HTR-8/SVneo (cell line): ENCODE measurements around the gene PHF23.
A peak's percentile ranks its signal among the peaks of the same experiment; 100 is the strongest.

Experiments used
- DNase-seq: peaks from one replicate; pipeline ENCODE4 v3.0.0; 2011; ENCODE audit warnings: low spot score, mixed read lengths; ENCODE audit not compliant: insufficient read length
- FAIRE-seq: peaks from 2 replicates; lab custom pipeline; 2011; peaks lifted over from hg19 to GRCh38; lab: Jason Lieb, UNC

Gene PHF23

DNA sequence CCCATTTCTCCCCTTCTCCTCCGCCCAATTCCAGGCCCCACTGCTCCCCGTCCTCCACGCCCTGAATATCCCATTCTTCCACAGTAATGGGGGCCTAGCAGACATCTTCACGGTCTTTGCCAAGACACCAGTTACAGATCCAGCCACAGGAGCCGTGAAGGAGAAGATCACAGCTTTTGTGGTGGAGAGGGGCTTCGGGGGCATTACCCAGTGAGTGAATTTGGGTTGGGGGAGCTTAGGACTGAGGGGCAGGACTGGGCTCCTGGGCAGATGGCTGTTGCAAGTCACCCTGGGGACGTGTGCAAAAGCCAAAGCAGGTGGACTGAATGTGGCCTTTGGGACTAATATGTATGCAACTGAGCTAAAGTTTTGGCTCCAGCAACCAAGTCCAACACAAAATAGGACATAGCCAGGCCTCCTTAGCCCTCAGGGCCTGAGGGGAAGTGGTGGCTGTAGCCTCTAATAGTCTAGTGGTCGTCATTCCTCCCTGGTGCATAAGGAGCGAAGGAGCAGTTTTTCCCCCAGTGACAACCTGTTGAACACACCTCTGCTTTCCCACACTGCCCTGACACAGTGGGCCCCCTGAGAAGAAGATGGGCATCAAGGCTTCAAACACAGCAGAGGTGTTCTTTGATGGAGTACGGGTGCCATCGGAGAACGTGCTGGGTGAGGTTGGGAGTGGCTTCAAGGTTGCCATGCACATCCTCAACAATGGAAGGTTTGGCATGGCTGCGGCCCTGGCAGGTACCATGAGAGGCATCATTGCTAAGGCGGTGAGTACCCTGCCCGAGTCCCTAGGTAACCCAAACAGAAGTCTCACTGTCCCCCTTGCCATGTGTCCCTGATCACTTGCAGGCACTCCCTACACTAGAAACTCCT is 16.9 kb downstream of the PHF23 start:
- DNase-seq (no peak), FAIRE-seq (no peak)

DNA sequence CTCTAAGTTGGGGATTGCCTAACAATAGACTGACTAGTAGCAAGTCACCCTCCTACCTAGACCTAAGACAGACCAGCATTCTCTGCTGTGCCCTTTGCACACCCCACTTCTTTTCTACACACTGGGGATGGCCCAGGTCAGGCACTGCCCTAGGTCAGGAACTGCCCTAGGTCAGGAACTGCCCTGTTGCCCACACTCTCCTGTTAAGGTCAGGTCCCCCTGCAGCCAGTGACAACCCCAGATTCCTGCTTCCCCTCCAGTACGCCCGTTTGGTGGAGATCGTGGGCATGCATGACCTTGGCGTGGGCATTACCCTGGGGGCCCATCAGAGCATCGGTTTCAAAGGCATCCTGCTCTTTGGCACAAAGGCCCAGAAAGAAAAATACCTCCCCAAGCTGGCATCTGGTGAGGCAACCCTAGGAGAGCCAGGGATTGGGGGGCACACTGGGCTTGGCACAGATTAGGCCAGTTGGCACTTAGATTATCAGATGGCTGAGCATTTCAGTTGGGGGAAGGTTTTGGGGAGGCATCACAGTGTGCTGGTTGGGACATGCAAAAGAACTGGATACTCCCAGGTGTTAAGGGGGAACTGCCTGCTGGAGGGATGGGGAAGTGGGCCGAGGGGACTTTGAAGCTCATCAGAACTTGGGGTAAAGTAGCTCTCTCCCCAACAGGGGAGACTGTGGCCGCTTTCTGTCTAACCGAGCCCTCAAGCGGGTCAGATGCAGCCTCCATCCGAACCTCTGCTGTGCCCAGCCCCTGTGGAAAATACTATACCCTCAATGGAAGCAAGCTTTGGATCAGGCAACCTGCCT is 17.8 kb downstream of the PHF23 start:
- DNase-seq: no peak
- FAIRE-seq: peak; percentile 69

DNA sequence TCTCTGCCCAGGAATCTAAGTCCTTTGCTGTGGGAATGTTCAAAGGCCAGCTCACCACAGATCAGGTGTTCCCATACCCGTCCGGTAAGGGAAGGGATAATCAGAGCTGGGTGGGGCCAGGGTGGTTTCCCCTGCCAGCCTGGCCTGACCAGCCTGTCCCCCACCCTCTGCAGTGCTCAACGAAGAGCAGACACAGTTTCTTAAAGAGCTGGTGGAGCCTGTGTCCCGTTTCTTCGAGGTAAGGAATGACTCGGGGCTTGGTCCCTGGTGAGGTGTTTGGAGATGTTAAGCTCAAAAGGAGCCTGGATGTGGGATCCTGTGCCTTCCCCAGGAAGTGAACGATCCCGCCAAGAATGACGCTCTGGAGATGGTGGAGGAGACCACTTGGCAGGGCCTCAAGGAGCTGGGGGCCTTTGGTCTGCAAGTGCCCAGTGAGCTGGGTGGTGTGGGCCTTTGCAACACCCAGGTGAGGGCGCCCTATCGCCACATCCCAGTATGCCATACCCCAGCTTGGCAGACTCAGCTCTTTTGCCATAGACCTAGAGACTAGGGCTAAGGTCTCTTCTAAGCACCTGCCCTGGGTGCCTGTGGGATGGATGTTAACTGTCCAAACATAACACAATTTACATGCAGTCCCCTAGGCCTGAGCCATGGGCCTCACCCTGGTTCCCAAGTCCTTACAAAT is 18.5 kb downstream of the PHF23 start:
- FAIRE-seq: no peak

DNA sequence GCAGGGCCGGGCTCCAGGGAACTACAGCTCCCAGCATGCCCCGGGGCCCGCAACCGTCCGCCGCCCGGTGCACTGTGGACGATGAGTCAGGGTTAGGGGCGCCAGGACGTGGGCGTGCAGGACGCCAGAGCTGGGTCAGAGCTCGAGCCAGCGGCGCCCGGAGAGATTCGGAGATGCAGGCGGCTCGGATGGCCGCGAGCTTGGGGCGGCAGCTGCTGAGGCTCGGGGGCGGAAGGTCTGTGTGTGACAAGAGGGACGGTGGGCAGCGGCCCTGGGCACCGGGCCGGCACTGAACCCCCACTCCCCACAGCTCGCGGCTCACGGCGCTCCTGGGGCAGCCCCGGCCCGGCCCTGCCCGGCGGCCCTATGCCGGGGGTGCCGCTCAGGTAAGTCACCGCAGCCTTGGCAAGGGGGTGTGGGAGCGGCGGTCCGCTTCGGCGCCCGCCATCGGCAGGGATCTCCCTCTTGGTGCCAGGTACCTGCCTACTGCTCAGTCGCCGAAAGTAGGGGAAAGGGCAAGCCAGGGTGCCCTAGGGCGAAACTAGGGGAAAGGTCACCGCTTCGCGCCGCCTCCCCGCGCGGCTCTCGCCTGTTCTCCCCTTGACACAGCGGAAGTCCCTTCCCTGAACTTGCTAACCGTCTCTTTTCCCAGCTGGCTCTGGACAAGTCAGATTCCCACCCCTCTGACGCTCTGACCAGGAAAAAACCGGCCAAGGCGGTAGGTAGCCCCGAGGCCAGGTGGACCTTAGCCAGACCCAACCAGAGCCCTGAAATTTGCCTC is 19.3 kb downstream of the PHF23 start, which contains the start of the genes ACADVL and DLG4:
Gene ACADVL (plus strand): TSS at position 127 of the 781 bp plus-strand sequence. CDS start 47 bp downstream, at position 174.
Gene DLG4 (minus strand): TSS at position 25 of the 781 bp plus-strand sequence.
- DNase-seq (peak; percentile 96), FAIRE-seq (peak; percentile 96)

More for the DNA sequence above, 18.5 kb downstream of the PHF23 start:
- no peak for DNase-seq

DNA sequence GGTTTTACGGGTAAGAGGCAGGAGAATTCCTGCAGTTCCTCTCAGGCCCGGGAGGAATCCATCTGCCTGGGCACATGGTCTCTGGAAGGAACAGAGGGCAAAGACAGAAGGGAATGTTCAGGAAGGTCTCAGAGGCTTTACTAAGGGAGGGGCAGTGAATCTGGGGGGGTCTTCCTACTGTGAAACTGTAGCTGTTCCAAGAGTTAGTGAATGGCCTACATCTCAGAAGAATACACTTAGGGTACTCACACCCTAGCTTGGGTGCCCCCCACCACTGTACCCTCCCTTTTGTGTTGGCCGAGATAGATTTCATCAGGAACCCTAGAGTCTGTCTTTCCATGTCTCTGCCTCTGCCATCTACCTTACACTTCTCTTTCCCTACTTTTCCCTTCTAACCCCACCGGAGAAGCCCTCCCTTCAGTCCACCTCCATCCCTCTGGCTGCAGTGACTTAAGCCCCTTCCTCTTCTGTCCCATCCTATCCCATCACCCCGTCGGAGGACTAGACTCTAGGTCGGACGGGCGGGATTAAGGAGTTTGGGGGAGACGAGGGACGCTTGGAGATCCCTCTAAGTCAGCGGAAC is 19.9 kb downstream of the PHF23 start:
- FAIRE-seq: no peak
- no peak for DNase-seq

DNA sequence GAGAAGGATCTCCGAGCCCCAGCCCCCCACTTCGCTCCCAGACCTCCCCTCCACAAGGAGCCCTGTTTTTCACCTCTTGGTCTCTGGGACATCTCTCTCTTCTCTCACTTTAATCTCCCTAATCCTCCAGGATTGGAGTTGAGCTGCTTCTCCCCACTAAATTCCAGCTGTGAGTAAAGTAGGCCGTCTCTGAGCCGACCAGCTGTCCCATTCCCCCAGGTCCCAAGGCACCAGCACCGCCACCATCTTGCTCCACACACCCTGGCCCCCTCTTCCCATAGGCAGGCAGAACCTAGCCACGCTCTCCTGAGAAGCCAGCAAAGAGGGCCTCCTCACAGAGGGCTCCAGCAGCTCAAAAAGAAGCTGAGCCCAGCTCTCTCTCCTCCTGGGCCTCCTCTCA is 20.5 kb downstream of the PHF23 start:
- DNase-seq: no peak
- no peak for FAIRE-seq

DNA sequence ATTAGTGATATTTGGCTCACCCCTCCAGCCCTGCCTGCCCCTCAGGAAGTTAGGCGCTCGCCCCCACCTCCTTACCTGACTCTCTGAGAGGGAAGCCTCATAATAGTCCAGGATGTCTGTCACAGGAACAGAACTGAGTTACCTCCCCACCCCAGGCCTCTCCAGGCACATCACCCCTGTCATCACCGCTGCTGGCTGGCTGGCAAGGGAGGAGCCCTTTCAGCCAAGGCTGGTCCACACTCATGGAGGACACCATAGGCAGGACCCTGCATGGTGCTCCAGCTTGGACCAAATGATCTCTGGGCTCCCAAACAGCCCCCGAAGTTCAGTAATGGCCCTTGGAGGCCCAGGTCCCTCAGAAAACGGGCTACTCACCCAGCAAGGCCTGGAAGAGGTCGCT is 21.1 kb downstream of the PHF23 start:
- FAIRE-seq (no peak), DNase-seq (no peak)

DNA sequence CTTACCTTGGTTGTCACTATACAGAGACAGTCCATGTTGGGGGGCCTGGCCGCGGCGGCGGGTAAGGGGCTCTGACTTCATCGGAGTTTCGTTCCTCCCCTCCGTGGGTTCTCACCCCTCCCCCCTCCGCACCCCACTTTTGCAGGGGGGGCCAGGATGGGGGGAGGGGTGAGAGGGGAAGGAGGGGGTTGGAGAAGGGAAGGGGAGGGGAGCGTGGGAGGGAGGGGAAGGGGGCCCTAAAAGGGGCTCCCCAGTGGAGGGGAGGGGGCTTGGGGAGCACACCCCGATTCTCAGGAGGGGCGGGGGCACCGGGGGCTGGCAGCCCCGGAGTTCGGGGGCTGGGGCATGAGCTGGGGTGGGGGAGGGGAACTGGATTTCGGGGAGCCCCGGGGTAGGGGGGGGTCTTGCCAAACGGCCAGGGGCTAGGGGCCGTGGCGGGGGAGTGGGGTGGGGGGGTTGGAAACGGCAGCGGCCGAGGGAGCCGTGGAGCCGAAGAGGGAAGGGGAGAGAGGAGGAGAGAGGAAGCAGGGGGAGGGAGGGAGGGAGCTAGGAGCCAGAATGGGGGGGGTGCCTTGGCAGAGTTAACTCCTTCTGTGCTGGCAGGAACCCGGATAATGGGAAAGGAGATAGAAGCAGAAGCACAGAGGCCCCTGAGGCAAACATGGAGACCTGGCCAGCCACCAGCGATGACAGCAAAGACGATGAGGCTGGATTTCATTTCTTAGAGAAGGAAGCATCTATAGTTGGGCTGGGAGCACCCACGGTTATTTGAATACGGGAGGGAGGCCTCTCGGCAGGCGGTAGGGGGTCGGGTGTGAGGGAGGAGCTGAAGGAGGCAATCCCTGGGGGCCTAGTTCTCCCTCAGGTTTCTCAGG is 21.9 kb downstream of the PHF23 start:
- no peak for FAIRE-seq
- DNase-seq: no peak

DNA sequence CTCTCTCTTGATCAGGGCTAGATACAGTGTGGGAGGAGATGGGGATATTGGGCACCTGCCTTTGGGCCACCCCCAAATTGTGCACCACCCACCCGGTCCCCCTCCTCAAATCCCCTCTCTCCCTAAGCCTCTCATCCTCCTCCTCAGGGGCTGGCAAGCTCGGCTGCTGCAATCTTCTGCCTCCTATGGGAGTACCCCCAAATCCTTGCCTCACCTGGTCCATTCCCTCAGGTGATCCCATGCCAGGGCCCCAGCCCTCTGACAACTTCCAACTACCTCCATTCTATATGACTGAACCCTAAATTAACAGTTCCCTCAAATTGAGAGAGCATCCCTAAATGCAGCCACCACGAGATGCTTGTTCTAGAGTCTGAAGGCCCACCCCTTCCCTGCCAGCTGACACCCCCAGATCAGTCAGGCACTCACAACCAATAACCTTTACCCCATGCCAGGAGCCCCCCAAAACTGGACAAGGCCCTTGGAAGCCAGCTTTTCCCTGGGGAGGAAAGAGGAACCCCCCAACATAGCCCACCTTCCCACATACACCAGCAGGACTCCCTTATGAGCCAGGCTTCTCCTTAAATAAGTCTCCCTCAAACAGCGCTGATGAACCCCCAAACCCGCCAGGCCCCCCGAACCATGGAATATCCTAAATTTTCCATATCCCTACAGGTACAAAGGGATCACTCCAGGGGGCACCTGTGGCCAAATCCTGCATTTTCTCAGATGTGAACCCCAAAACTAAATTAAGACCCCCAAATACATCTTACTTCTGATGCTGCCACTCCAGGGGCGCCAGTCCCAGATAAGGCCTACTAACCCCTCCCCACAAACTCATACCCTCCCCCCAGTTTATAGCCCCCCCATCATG is 22.8 kb downstream of the PHF23 start:
- FAIRE-seq: no peak
- no peak for DNase-seq

DNA sequence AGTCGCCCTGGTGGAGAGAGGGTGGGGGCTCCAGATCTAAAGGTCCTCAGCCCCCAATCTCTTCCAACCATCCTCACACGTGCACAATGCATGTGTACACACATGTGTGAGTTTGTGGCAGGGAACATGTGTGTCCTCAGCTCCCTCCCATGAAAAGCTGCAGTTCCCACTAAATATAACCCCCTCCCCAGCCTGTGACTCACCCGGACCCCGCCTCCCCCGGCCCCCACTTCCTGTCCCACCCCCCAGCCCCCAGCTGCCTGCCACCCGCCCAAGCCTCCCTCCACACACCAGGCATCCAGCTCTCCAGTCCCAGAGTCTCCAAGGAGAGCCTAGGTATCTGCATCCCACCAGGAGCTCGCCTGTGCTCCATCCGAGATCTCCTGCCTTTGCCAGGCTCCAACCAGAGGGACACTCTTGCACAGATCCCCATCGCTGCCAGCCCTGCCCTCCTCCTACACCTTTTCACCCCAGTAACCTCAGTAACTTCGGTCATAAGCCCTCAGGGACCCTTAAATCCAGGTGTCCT is 23.5 kb downstream of the PHF23 start:
- FAIRE-seq (no peak), DNase-seq (no peak)

DNA sequence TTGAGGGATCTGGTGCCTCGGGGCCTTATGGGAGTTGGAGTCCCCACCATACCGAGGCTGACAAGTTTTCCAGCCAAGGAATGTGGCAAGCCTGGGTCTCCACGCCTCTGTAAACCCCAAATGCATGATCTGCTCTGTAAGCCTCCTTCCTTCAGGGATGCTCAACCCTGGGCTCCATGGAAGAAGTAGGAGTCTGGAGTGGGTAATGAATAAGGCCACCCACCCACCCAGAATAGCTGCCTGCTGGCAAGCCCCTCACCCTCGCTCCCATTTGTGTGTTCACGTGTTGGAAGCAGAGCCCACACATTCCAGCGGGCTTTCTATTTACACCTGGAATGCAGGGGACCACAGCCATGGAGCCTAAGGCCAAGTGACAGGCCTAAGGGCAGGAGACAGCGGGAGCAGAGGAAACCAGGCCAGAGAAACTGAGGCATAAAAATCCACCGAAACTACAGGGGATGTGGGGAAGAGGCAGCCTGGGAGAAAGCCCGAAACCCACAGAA is 24.1 kb downstream of the PHF23 start:
- DNase-seq (no peak), FAIRE-seq (no peak)

DNA sequence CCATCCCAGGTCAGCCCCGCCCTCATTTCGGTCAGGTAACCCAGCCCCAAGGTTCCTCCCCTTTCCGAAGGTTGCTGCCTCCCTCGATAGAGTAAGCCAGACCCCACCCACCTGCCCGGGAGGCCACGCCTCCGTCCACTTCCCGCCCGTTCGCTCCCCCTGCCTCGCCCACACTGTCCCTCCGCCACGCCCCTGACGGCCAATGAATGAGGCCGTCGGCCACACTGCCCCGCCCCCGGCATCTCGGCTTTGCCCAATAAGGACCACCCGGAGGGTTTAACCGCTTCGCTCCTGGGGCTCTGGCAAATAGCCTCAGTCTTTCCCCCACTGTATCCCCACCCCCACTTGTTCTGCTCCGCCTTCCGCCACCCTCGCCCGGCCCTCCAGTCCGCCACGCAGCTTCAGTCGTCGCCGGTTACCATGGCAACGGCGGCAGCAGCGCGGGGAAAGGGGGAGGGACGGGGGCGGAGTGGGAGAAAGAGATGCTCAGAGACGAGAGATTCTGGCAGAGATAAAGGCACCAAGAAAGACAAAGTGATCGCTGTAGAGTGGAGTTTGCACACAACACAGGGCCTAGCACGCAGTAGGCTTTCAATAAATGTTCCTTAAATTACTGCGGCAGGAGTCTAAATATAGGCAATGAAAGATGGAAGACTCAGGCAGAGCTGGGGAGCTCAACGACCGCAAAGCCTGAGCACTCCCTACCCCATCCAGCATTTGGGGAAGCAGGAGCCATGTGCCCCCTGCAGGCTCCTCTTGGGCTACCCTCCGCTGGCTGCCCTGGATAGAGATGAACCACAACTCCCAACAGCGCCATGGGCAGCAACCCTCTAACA is 24.7 kb downstream of the PHF23 start:
- DNase-seq (peak; percentile 96), FAIRE-seq (peak; percentile 99)

DNA sequence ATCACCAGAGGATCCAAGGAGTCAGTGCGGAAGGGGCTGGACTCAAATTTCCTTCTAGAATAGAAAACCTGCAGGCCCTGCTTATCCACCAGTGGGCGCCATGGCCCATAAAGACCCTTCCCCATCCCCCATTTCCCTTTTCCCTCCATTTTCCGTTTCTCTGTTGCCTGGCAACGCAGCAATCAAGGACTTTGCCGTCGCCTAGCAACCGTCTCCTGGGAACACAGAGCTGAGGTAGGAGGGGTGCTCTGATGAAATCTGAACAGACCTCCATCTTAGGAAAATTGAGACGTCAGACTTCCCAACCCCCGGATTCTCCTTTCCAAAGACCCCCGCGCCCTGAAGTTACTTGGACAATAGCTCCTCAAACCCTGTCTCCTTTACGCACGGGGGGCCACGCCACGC is 25.4 kb downstream of the PHF23 start:
- DNase-seq (no peak), FAIRE-seq (no peak)

DNA sequence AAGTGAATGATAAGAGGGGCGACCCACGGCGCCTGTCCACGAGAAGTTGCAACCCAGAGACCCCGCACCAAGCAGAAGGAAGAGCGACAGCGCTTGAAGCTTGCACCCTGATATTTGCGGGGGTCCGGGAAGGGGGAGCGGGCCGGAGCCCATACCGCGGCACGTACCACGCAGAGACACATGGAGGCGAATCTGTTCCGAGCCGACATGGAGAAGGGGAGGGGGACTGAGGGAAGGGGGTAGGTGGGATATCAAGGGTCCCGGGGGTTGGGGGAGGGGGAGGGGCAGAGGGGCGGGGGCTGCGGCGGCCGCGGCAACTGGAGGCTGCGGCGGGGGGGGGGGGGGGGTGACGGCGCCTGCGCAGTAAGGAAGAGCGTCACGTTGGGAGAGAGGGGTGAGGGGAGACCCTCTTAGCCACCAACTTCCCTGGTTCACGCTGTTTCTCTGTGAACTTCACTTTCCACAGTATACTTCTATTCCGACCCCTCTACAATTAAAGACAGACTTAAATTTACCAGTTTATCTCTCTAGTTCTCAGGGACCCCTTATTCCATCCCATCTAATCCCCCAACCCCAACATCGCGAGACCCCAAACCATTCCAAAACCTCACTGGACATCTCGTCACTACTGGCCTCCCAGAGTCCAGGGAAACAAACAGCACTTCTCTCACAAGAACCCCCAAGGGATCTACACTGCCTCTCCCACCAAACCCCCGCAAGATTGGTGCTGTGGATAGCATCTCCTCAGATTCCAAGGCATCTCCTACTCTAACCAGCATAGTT is 27.6 kb downstream of the PHF23 start:
- DNase-seq (no peak), FAIRE-seq (no peak)

DNA sequence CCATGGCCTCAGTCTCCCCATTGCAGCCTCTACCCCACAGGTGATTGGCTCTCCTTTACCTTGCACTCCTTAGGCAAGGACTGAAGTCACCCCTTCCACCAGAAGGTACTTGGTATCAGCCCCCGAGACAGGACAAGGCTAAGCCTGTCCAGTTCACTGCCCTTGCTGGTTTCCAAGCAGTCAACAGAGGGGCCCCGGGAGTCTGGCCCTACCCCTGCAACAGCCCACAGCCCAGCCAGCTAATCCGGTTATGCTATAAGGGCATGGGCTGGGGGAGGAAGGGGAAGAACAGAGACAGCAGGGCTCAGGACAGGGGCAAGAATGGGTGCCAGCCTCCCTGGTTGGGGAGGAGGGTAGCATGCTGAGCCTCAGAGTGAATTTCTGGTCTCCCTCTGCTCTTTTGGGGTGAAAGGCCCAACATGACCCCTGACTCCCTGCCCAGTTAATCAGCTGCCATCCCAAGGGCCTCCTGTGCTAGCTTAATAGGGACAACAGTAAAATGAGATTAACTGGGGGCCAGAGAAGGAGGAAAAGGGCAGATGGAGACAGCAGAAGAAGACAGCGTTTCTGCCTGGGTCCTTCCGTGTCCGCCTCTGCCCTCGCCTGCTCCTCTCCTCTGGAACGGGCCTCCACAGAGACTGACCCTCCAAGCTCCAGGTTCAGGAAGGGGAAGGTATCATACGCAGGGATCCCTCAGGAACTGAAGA is 30.4 kb downstream of the PHF23 start:
- no peak for DNase-seq
- FAIRE-seq: no peak
